ENCODE data around the gene NDRG2.

GRCh38 chr14:21063479-21063878 lies 38.6 kb upstream of the NDRG2 start:
- TF ChIP-seq EZH2 (IDR thresholded peaks at IDR 0.05; ENCODE audit: borderline replicate concordance, low read depth, low read length, poor library complexity, severe bottlenecking) (no peak), CTCF (conservative IDR thresholded peaks at IDR 0.05; ENCODE audit: low read depth, low read length) (no peak)
